HL-60 (cell line): ENCODE results near the gene MCM7.

Experiments used
- CTCF ChIP-seq: IDR thresholded peaks from one replicate; pipeline ENCODE4 v1.5.1; 2011; ENCODE audit warnings: low read length, control low read depth, inconsistent platforms; ENCODE audit not compliant: insufficient read depth
- POLR2AphosphoS5 ChIP-seq: IDR thresholded peaks from 2 replicates; pipeline ENCODE4 v1.6.1; 2012; ENCODE audit warnings: low read depth

GRCh38 chr7:100105534-100105933 lies 4.3 kb upstream of the MCM7 start:
- TF ChIP-seq POLR2AphosphoS5 (no peak), CTCF (no peak)
